Measurements from ENCODE around the gene DNAAF9.

GRCh38 chr20:3406481-3407039 is 909 bp downstream of the DNAAF9 start:
- no peak for TF ChIP-seq CTCF (IDR thresholded peaks at IDR 0.05)
- no peak for TF ChIP-seq POLR2AphosphoS5 (IDR thresholded peaks at IDR 0.05)
- TF ChIP-seq POLR2A (IDR thresholded peaks at IDR 0.05) = no peak
